K562 (cell line): ENCODE measurements around the gene ATG7. TPM values are rescaled to one million over a fixed set of nuclear protein-coding genes. Genes with fewer than 3 reads are reported as not detected.

Experiments used
- ATAC-seq: fragments of 200-7000 bp; cut with Tn5 transposase; 3 replicates; pipeline ENCODE4 v1.9.1; 2020; ENCODE audit warnings: moderate library complexity
- BruUV-seq: library from RNA; stranded (reverse); fragments of 400-500 nt; replicated peaks from 2 replicates; lab custom pipeline; 2021; lab: Mats Ljungman, UMichigan
- CTCF ChIA-PET: fragments of 300-600 bp; formaldehyde crosslinking; extraction: SDS; loops from one replicate; lab custom pipeline; 2021; ENCODE audit warnings: low intra/inter-chr PET ratio; lab: Yijun Ruan, JAX
- POLR2A ChIA-PET: fragments of 300-600, 350-650 bp; sonication (Branson Sonifier 250); formaldehyde crosslinking; extraction: SDS; loops from one replicate; lab custom pipeline; 2021; ENCODE audit warnings: antibody characterized with exemption, inconsistent platforms; lab: Yijun Ruan, JAX
- DNase-seq, 4 experiments: peaks; one replicate each; pipeline versions ENCODE4 v3.0.0 to v3.0.0-alpha.2; 2011 to 2018; ENCODE audit warnings: low spot score in 3 of 4, mixed read lengths in 3 of 4; ENCODE audit errors: extremely low read depth in 1 of 4
- FAIRE-seq: peaks from 2 replicates; lab custom pipeline; 2011; peaks lifted over from hg19 to GRCh38; lab: Jason Lieb, UNC
- H2AFZ ChIP-seq: 2 replicates; pipeline ENCODE4 v1.6.0; 2011; ENCODE audit warnings: low read depth, low read length, control low read depth, inconsistent platforms
- H3K27ac ChIP-seq: fragments of 200-600 bp; 3 replicates; pipeline ENCODE4 v1.8.0; 2011; ENCODE audit warnings: low read depth, mild to moderate bottlenecking, control low read depth, inconsistent platforms, low read length, moderate library complexity, mixed read lengths; ENCODE audit errors: extremely low read depth
- H3K27me3 ChIP-seq, 2 experiments: fragments of 300-600 bp in 1 of 2; 2 replicates in 1 of 2; 3 replicates in 1 of 2; pipeline versions ENCODE4 v1.6.0 to v1.8.0; 2011; ENCODE audit warnings: inconsistent platforms in 2 of 2, low read length in 2 of 2, mild to moderate bottlenecking in 1 of 2, mixed read lengths in 1 of 2, moderate library complexity in 1 of 2; ENCODE audit not compliant: control insufficient read depth in 2 of 2, insufficient read depth in 2 of 2
- H3K36me3 ChIP-seq: fragments of 300-600 bp; 3 replicates; pipeline ENCODE4 v1.8.0; 2011; ENCODE audit warnings: mild to moderate bottlenecking, low read length, inconsistent platforms; ENCODE audit not compliant: control insufficient read depth, insufficient read depth
- H3K4me1 ChIP-seq, 2 experiments: fragments of 200-600 bp in 1 of 2; replicated peaks in 1 of 2; 2 replicates in 1 of 2; 3 replicates in 1 of 2; pipeline versions ENCODE4 v1.5.1 to v1.8.0; 2011; ENCODE audit warnings: inconsistent platforms in 2 of 2, low read length in 2 of 2, mild to moderate bottlenecking in 1 of 2, mixed read lengths in 1 of 2, moderate library complexity in 1 of 2; ENCODE audit not compliant: control insufficient read depth in 2 of 2, insufficient read depth in 2 of 2
- H3K4me2 ChIP-seq: 2 replicates; pipeline ENCODE4 v1.6.1; 2011; ENCODE audit warnings: low read length, control low read depth, inconsistent platforms, mixed read lengths; ENCODE audit not compliant: insufficient read depth
- H3K4me3 ChIP-seq: fragments of 200-600 bp; sonication (generic), shearing (Covaris generic); 2 replicates; pipeline ENCODE4 v1.5.1; 2016; ENCODE audit warnings: control low read depth, inconsistent platforms
- H3K79me2 ChIP-seq: fragments of 200-600 bp; 3 replicates; pipeline ENCODE4 v1.8.0; 2011; ENCODE audit warnings: low read length, inconsistent platforms; ENCODE audit not compliant: control insufficient read depth, insufficient read depth
- H3K9ac ChIP-seq, 2 experiments: 2 replicates each; pipeline versions ENCODE4 v1.6.0 to v1.6.1; 2011; ENCODE audit warnings: low read depth in 2 of 2, low read length in 2 of 2, control low read depth in 1 of 2, inconsistent platforms in 1 of 2, mild to moderate bottlenecking in 1 of 2, mixed read lengths in 1 of 2; ENCODE audit not compliant: insufficient read depth in 1 of 2
- H3K9me1 ChIP-seq: one replicate; pipeline ENCODE4 v1.6.0; 2011; ENCODE audit warnings: inconsistent platforms, mild to moderate bottlenecking, low read length, moderate library complexity; ENCODE audit not compliant: control insufficient read depth, insufficient read depth
- H3K9me3 ChIP-seq: replicated peaks from 2 replicates; pipeline ENCODE4 v1.5.1; 2011; ENCODE audit warnings: low read depth, low read length, inconsistent platforms; ENCODE audit not compliant: control insufficient read depth, insufficient read depth
- H4K20me1 ChIP-seq: replicated peaks from 2 replicates; pipeline ENCODE4 v1.6.1; 2011; ENCODE audit warnings: low read length, inconsistent platforms, mixed read lengths; ENCODE audit not compliant: control insufficient read depth, insufficient read depth
- ARID1B ChIP-seq: fragments of 450-650 bp; IDR thresholded peaks from 2 replicates; pipeline ENCODE4 v1.6.1; 2016; ENCODE audit warnings: antibody characterized with exemption, mild to moderate bottlenecking, inconsistent platforms
- CBFA2T2 ChIP-seq: fragments of 450-650 bp; conservative IDR thresholded peaks from 2 replicates; pipeline ENCODE4 v1.6.1; 2017; ENCODE audit warnings: mild to moderate bottlenecking
- CBFA2T3 ChIP-seq: fragments of 450-650 bp; IDR thresholded peaks from 2 replicates; pipeline ENCODE4 v1.6.1; 2017
- CXXC5 ChIP-seq: fragments of 250-450 bp; sonication (Bioruptor Pico); IDR thresholded peaks from 2 replicates; pipeline ENCODE4 v1.8.0; 2022; ENCODE audit warnings: inconsistent platforms, mild to moderate bottlenecking, moderate library complexity
- FOXJ2 ChIP-seq: fragments of 200-800 bp; sonication (Bioruptor generic); IDR thresholded peaks from 2 replicates; pipeline ENCODE4 v1.6.1; 2016; ENCODE audit warnings: missing genetic modification characterization, missing compliant biosample characterization
- MEF2A ChIP-seq: IDR thresholded peaks from 2 replicates; pipeline ENCODE4 v1.6.1; 2011; ENCODE audit warnings: low read depth, mild to moderate bottlenecking, low read length, moderate library complexity; ENCODE audit not compliant: control insufficient read depth
- MTA1 ChIP-seq: fragments of 450-650 bp; IDR thresholded peaks from 2 replicates; pipeline ENCODE4 v1.6.1; 2017; ENCODE audit warnings: borderline replicate concordance
- PML ChIP-seq: IDR thresholded peaks from 2 replicates; pipeline ENCODE4 v1.6.1; 2012; ENCODE audit warnings: low read length, inconsistent platforms
- PRMT5 ChIP-seq: sonication (generic); formaldehyde crosslinking; IDR thresholded peaks from 2 replicates; pipeline ENCODE4 v1.5.0; 2020; ENCODE audit warnings: missing genetic modification reagents
- SMARCA4 ChIP-seq: fragments of 450-650 bp; IDR thresholded peaks from 2 replicates; pipeline ENCODE4 v1.6.1; 2016
- SNIP1 ChIP-seq: fragments of 450-650 bp; IDR thresholded peaks from 2 replicates; pipeline ENCODE4 v1.7.1; 2017; ENCODE audit warnings: low read depth, mild to moderate bottlenecking
- SP1 ChIP-seq: sonication (generic); formaldehyde crosslinking; IDR thresholded peaks from 2 replicates; pipeline ENCODE4 v1.8.1; 2022; ENCODE audit warnings: mild to moderate bottlenecking, missing genetic modification reagents
- TCF3 ChIP-seq: sonication (generic); formaldehyde crosslinking; IDR thresholded peaks from 2 replicates; pipeline ENCODE4 v1.4.0; 2020; ENCODE audit warnings: mild to moderate bottlenecking, missing genetic modification reagents
- ZNF12 ChIP-seq: sonication (generic); formaldehyde crosslinking; IDR thresholded peaks from 2 replicates; pipeline ENCODE4 v1.4.0; 2020; ENCODE audit warnings: mild to moderate bottlenecking, missing genetic modification reagents
- WGBS: fragments of 100-300 bp; shearing (Covaris generic); methylation state at CpG from one replicate; pipeline ENCODE4 v1.1.6; 2016; ENCODE audit warnings: low coverage, mixed read lengths; ENCODE audit not compliant: insufficient coverage; ENCODE audit errors: missing lambda C conversion rate; 5-methylcytosine and 5-hydroxymethylcytosine counted together
- in situ Hi-C: fragments of 300-500 bp; cut with MboI; formaldehyde crosslinking; loops from 4 replicates; pipeline ENCODE4 v1.15.0; 2018; ENCODE audit warnings: inconsistent platforms, mixed read lengths
- intact Hi-C: fragments of 100-400 bp; cut with micrococcal nuclease; formaldehyde crosslinking; loops from 2 replicates; pipeline ENCODE4 v1.14.2; 2022
- polyA plus RNA-seq, 8 experiments: library from polyadenylated mRNA; depleted of rRNA in 4 of 8; stranded (reverse) in 5 of 8; unstranded in 3 of 8; fragments of >200 nt; fragmentation: Nextera tagmentation in 2 of 8; fragmentation: Illumina TruSeq in 1 of 8; extraction: Ambion mirVana in 2 of 8; extraction: Trizol in 1 of 8; gene quantifications; 2 replicates each; pipeline versions ENCODE4 v1.2.1 to v1.2.3, GENCODE V29; 2011 to 2014; ENCODE audit warnings: inconsistent platforms in 1 of 8, missing spikeins in 1 of 8
- total RNA-seq, 7 experiments: library from RNA; depleted of rRNA in 6 of 7; stranded (reverse); fragments of >200 nt in 6 of 7; fragmentation: Illumina TruSeq in 2 of 7; extraction: Trizol in 2 of 7; gene quantifications; 2 replicates each; pipeline versions ENCODE4 v1.2.1 to v1.2.3, GENCODE V29; 2011 to 2021; ENCODE audit warnings: low replicate concordance in 1 of 7
- TF ChIP-seq, protein P1 (sequence below): sonication (generic); formaldehyde crosslinking; IDR thresholded peaks from 2 replicates; pipeline ENCODE4 v1.8.0; 2022; ENCODE audit warnings: mild to moderate bottlenecking, missing genetic modification reagents

ATG7 gene
- total and polyA plus RNA-seq, 9 of the 15 experiments (the other 6 are each of a cell fraction or from before 2014, with no cell fraction given) = 18.3 to 45.3 (median 33.6) TPM

DNA sequence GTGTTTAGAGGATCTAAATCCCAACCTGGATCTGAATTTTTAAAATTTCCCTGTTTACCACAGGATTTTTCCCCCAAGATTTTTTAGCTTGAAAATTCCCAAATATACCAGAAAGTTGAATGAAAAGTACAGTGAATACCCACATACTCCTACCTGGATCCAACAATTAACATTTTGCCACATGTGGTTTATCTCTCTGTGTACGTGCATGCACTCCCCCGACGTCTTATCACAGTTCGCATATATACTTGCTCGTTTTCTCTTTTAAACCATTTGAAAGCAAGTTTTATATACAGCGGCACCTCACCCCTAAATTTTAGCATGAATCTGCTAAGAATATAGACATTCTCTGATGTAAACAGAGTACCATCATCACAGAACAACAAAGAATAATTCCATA, 165.3 kb downstream of the ATG7 start:
- POLR2A ChIA-PET = no interaction called here
- Histone ChIP-seq H3K27me3 (no peaks in the 10 kb centered on the region), H3K9ac (no peak overlapping the region), H3K4me1 (peaks cover 0 to 6% of the 10 kb centered on the region in 2 experiments; a peak in 2 of 5 replicates), H3K27ac (no peak overlapping the region), H3K4me2 (no peak overlapping the region; the same call in 1 of the 2 replicates), H3K4me3 (no peak overlapping the region), H4K20me1 (no peaks in the 10 kb centered on the region), H3K9me3 (no peaks in the 10 kb centered on the region), H2AFZ (no peak overlapping the region), H3K9me1 (no peaks in the 10 kb centered on the region), H3K36me3 (no peaks in the 10 kb centered on the region), H3K79me2 (no peaks in the 10 kb centered on the region)
- intact Hi-C loops = no loop called here
- BruUV-seq = no TSS peak
- TF ChIP-seq TCF3 (peak; percentile 43), ZNF12 (no peak), CBFA2T2 (0 out of 2 replicates have a peak, but pooled peaks have one; percentile 5), PML (no peak), SP1 (CRISPR knock-in tag) (no peak), CBFA2T3 (peak; percentile 25; the same call in 1 of the 2 replicates), SMARCA4 (peak; percentile 32; the same call in 1 of the 2 replicates), PRMT5 (CRISPR knock-in tag) (no peak), FOXJ2 (tag) (no peak), MTA1 (no peak), ARID1B (peak; percentile 50), MEF2A (no peak), CXXC5 (CRISPR knock-in tag) (0 out of 2 replicates have a peak, but pooled peaks have one; percentile 20), SNIP1 (no peak)
- TF ChIP-seq, protein P1, sequence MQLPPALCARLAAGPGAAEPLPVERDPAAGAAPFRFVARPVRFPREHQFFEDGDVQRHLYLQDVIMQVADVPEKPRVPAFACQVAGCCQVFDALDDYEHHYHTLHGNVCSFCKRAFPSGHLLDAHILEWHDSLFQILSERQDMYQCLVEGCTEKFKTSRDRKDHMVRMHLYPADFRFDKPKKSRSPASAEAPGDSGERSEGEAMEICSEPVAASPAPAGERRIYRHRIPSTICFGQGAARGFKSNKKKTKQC (CRISPR knock-in tag) = no peak
- ATAC-seq (peak; percentile 51), FAIRE-seq (no peak), DNase-seq (peak in 1 of 4 experiments; percentile 17)
- in situ Hi-C loops = no loop called here
- CTCF ChIA-PET = no interaction called here
- 11% methylated on average over 6 of the region's 6 CpGs for WGBS
